T-helper 1 cell (primary cell): Measurements from ENCODE around the gene UEVLD.
"Not testable (repeated sequence)": the region's sequence is repeated elsewhere in the genome, so short reads cannot be mapped to it uniquely, and the experiment has no call there.

Experiments
- DNase-seq, 5 donors: peaks; one replicate each; pipeline ENCODE4 v3.0.0-alpha.2; 2012 to 2020
- total RNA-seq, 4 donors: gene quantifications; one replicate each; lab custom pipeline; 2026; lab: John Stamatoyannopoulos, UW

The UEVLD gene
- total RNA-seq = 8.5 to 14.9 (median 10.6) reads per million in 4 donors

GRCh38 chr11:18588297-18589252 lies at the start of gene UEVLD:
UEVLD (minus strand) TSS chr11:18588734; CDS start chr11:18588654, 80 bp downstream.
- DNase-seq = peak; percentile 32 to 66 (median 54)

- DNase-seq = peak; percentile 94 to 99 (median 97)
Observed at GRCh38 chr11:18634140-18635032, 45.9 kb upstream of the UEVLD start, which contains the start of gene SPTY2D1. SPTY2D1 (minus strand) TSS chr11:18634342; CDS start chr11:18634257, 85 bp downstream.

GRCh38 chr11:18633256-18634139 lies 45.0 kb upstream of the UEVLD start:
- DNase-seq = peak in 1 of 5 donors; percentile 71

GRCh38 chr11:18632841-18633240 lies 44.3 kb upstream of the UEVLD start:
- DNase-seq = no peak

- no peak for DNase-seq
Observed at GRCh38 chr11:18624161-18624560, 35.6 kb upstream of the UEVLD start.

- no peak for DNase-seq
Observed at GRCh38 chr11:18623707-18624106, 35.2 kb upstream of the UEVLD start.

GRCh38 chr11:18618342-18619025 lies 29.9 kb upstream of the UEVLD start:
- no peak for DNase-seq

GRCh38 chr11:18617688-18618341 lies 29.3 kb upstream of the UEVLD start:
- peak in 2 of 5 donors; percentile 37 to 88 for DNase-seq

- DNase-seq = peak in 1 of 5 donors; percentile 83
Observed at GRCh38 chr11:18615628-18616392, 27.3 kb upstream of the UEVLD start.

- no peak for DNase-seq
Observed at GRCh38 chr11:18614667-18615066, 26.1 kb upstream of the UEVLD start.

GRCh38 chr11:18612394-18612793 lies 23.9 kb upstream of the UEVLD start:
- no peak for DNase-seq

- DNase-seq = no peak
Observed at GRCh38 chr11:18611196-18611595, 22.7 kb upstream of the UEVLD start.

- DNase-seq = no peak
Observed at GRCh38 chr11:18608376-18608775, 19.8 kb upstream of the UEVLD start.

- no peak for DNase-seq
Observed at GRCh38 chr11:18600915-18601569, 12.5 kb upstream of the UEVLD start.

- DNase-seq = no peak
Observed at GRCh38 chr11:18599739-18600230, 11.3 kb upstream of the UEVLD start, which contains the start of gene MISFA. MISFA (plus strand) TSS chr11:18599789; CDS start chr11:18599929, 140 bp downstream.

GRCh38 chr11:18594999-18595749 lies 6.6 kb upstream of the UEVLD start:
- no peak for DNase-seq

GRCh38 chr11:18594088-18594487 lies 5.6 kb upstream of the UEVLD start:
- DNase-seq = not testable (repeated sequence)

- DNase-seq = no peak
Observed at GRCh38 chr11:18590571-18590970, 2.0 kb upstream of the UEVLD start.
